Glutamatergic neuron (in vitro differentiated cells): ENCODE measurements around the gene DHRS4. TPM values are rescaled to one million over a fixed set of nuclear protein-coding genes. Genes with fewer than 3 reads are reported as not detected.

ENCODE experiments used
- DNase-seq: peaks from one replicate; pipeline ENCODE4 v3.0.0; 2022
- H3K27ac Mint-ChIP-seq: one replicate; pipeline ENCODE4 v1.8.0; 2020; ENCODE audit warnings: mild to moderate bottlenecking, mixed read lengths, inconsistent platforms; ENCODE audit not compliant: unreplicated experiment
- H3K27me3 Mint-ChIP-seq: one replicate; pipeline ENCODE4 v1.8.0; 2020; ENCODE audit warnings: mild to moderate bottlenecking, moderate library complexity, mixed read lengths, inconsistent platforms; ENCODE audit not compliant: unreplicated experiment
- H3K36me3 Mint-ChIP-seq: one replicate; pipeline ENCODE4 v1.8.0; 2020; ENCODE audit warnings: mild to moderate bottlenecking, mixed read lengths, inconsistent platforms; ENCODE audit not compliant: unreplicated experiment
- H3K4me1 Mint-ChIP-seq: one replicate; pipeline ENCODE4 v1.8.0; 2020; ENCODE audit warnings: mild to moderate bottlenecking, low read depth, mixed read lengths, inconsistent platforms; ENCODE audit not compliant: unreplicated experiment
- H3K4me3 Mint-ChIP-seq: one replicate; pipeline ENCODE4 v1.8.0; 2020; ENCODE audit warnings: mild to moderate bottlenecking, mixed read lengths, inconsistent platforms; ENCODE audit not compliant: unreplicated experiment
- H3K9me3 Mint-ChIP-seq: one replicate; pipeline ENCODE4 v1.8.0; 2020; ENCODE audit warnings: mild to moderate bottlenecking, moderate library complexity, mixed read lengths, inconsistent platforms; ENCODE audit not compliant: unreplicated experiment
- CTCF ChIP-seq: fragments of 200-600 bp; sonication (generic); IDR thresholded peaks from one replicate; pipeline ENCODE4 v1.5.0; 2021; ENCODE audit not compliant: partially characterized antibody, unreplicated experiment
- long read RNA-seq: library from polyadenylated mRNA; unstranded; transcript quantifications from one replicate; pipeline ENCODE4 v2.0.0, GENCODE V29; 2020; ENCODE audit not compliant: unreplicated experiment
- total RNA-seq: library from RNA; stranded (reverse); fragmentation: NEBNext Ultra II Directional; extraction: Animal tissue kit (Norgen Biotek cat#: 25700); gene quantifications from one replicate; pipeline ENCODE4 v1.2.1, GENCODE V29; 2021; ENCODE audit not compliant: unreplicated experiment

The DHRS4 gene
- 6.1 TPM for total RNA-seq
- long read RNA-seq, transcript DHRS4-201 (8 exons, 1,443 nt): major isoform, 10 of 21 reads
- long read RNA-seq, transcript DHRS4-203 (5 exons, 727 nt): minor isoform, 7 of 21 reads
- long read RNA-seq, partial matches to known transcripts: 2 of 21 reads
- long read RNA-seq, other reads (novel, unspliced or antisense): 2 of 21 reads

GRCh38 chr14:23953464-23954278 lies at the start of gene DHRS4:
Gene DHRS4, plus strand, starts transcription at chr14:23953770. Its CDS starts 19 bp downstream, at chr14:23953789.
- Mint-ChIP-seq H3K9me3 (peaks cover 9% of the 10 kb centered on the region), H3K4me3 (peak within 1 kb of the TSS; percentile 99), H3K4me1 (peaks cover 20% of the 10 kb centered on the region), H3K36me3 (peaks cover 5% of the 10 kb centered on the region), H3K27me3 (peaks cover 18% of the 10 kb centered on the region), H3K27ac (peak within 1 kb of the TSS; percentile 98)
- DNase-seq: peak; percentile 89
- peak; percentile 90 for TF ChIP-seq CTCF

GRCh38 chr14:23910101-23910875 lies 43.3 kb upstream of the DHRS4 start:
- H3K27ac Mint-ChIP-seq: no peak overlapping the region
- H3K9me3 Mint-ChIP-seq: peaks cover 1% of the 10 kb centered on the region
- DNase-seq: peak; percentile 62
- peaks cover 4% of the 10 kb centered on the region for H3K36me3 Mint-ChIP-seq
- no peak overlapping the region for H3K4me3 Mint-ChIP-seq
- peaks cover 2% of the 10 kb centered on the region for H3K27me3 Mint-ChIP-seq
- no peak for TF ChIP-seq CTCF
- no peaks in the 10 kb centered on the region for H3K4me1 Mint-ChIP-seq

GRCh38 chr14:23910876-23911210 lies 42.7 kb upstream of the DHRS4 start:
- H3K27me3 Mint-ChIP-seq: peaks cover 2% of the 10 kb centered on the region
- peaks cover 4% of the 10 kb centered on the region for H3K36me3 Mint-ChIP-seq
- H3K4me3 Mint-ChIP-seq: no peak overlapping the region
- no peak for DNase-seq
- H3K9me3 Mint-ChIP-seq: peaks cover 1% of the 10 kb centered on the region
- peak; percentile 6 for TF ChIP-seq CTCF
- no peaks in the 10 kb centered on the region for H3K4me1 Mint-ChIP-seq
- no peak overlapping the region for H3K27ac Mint-ChIP-seq

GRCh38 chr14:23915559-23915958 lies 38.0 kb upstream of the DHRS4 start:
- Mint-ChIP-seq H3K9me3 (no peaks in the 10 kb centered on the region), H3K36me3 (peaks cover 10% of the 10 kb centered on the region), H3K4me3 (no peak overlapping the region), H3K27ac (no peak overlapping the region), H3K4me1 (no peaks in the 10 kb centered on the region), H3K27me3 (peaks cover 2% of the 10 kb centered on the region)
- DNase-seq: no peak
- no peak for TF ChIP-seq CTCF
